ENCODE results near the gene PDP2. TPM values are rescaled to one million over a fixed set of nuclear protein-coding genes. Genes with fewer than 3 reads are reported as not detected.

Gene PDP2
- total RNA-seq, 2 experiments from 2014 or later = 13.8 to 29.2 TPM

DNA sequence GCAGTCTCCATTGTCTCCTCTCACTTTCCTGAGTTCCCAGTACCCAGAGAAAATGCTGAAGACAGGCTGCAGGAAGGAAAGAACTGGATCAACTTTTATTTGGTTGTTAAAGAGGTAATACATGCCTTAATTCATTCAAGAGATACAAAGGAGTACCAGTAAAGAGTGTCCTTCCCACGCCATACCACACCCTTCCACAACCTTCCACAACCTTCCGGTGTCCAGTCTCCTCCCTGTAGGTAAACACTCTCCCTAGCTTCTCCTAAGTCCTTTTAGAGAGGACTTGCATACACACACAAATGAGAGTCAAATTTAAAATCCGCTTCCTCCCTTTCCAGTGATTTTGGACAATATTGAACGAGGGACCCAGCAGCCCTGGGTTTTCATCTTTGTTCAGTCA lies 38.9 kb upstream of the PDP2 start:
- intact Hi-C loops (cut with micrococcal nuclease; ENCODE audit: unreplicated experiment) = no loop called here
- H3K4me1 ChIP-seq (ENCODE audit: insufficient read depth, low read length, poor library complexity, severe bottlenecking) = peaks cover 8% of the 10 kb centered on the region
- no peaks in the 10 kb centered on the region for H3K9me2 ChIP-seq (ENCODE audit: insufficient read depth, low read length)
- no peak for DNase-seq (ENCODE audit: low spot score)
- no peaks in the 10 kb centered on the region for H3K36me3 ChIP-seq (ENCODE audit: insufficient read depth, low read length)
- no peaks in the 10 kb centered on the region for H3K9me3 ChIP-seq (ENCODE audit: low read length)
- BruUV-seq (replicated peaks) = no TSS peak
- ChIA-PET CTCF (ENCODE audit: unreplicated experiment) (no interaction called here), POLR2A (no interaction called here)
- no peaks in the 10 kb centered on the region for H3K79me2 ChIP-seq (ENCODE audit: insufficient read depth, low read depth, low read length)
- H3K27ac ChIP-seq (ENCODE audit: low read depth, low read length, poor library complexity, severe bottlenecking) = no peak overlapping the region
- H3K4me3 ChIP-seq (ENCODE audit: low read depth, low read length, poor library complexity, severe bottlenecking) = no peak overlapping the region
- no peak for TF ChIP-seq EZH2phosphoT487 (IDR thresholded peaks at IDR 0.05; ENCODE audit: borderline replicate concordance, low read depth, low read length)
- H3K4me2 ChIP-seq (ENCODE audit: low read length) = no peak overlapping the region
- H4K20me1 ChIP-seq (ENCODE audit: insufficient read depth, low read length) = no peaks in the 10 kb centered on the region
- no peak overlapping the region for H2AFZ ChIP-seq (ENCODE audit: low read length)

DNA sequence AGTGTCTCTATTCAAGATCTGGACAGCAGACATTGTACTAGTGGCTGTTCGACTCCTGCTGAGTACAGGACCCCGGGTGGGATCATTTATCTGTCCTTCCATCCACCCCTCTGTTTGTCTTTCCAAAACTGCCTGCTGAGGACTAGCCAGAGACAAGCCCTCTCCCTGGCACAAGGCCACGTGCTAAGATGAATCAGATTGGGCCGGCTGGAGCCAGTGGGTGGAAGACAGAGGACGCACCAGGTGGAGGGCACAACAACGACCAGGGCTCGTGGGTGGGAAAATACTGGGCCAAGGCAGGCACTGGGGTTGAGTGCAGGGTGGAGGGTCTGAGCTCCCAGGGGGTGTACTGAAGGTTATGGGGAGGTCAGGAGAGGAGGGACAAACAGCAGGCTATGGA lies 37.5 kb upstream of the PDP2 start:
- H3K4me2 ChIP-seq (ENCODE audit: low read length) = no peak overlapping the region
- ChIA-PET CTCF (ENCODE audit: unreplicated experiment) (no interaction called here), POLR2A (no interaction called here)
- peaks cover 8% of the 10 kb centered on the region for H3K4me1 ChIP-seq (ENCODE audit: insufficient read depth, low read length, poor library complexity, severe bottlenecking)
- BruUV-seq (replicated peaks) = no TSS peak
- no peak for DNase-seq (ENCODE audit: low spot score)
- no peaks in the 10 kb centered on the region for H3K36me3 ChIP-seq (ENCODE audit: insufficient read depth, low read length)
- no peaks in the 10 kb centered on the region for H3K9me2 ChIP-seq (ENCODE audit: insufficient read depth, low read length)
- no peak overlapping the region for H3K4me3 ChIP-seq (ENCODE audit: low read depth, low read length, poor library complexity, severe bottlenecking)
- H2AFZ ChIP-seq (ENCODE audit: low read length) = no peak overlapping the region
- intact Hi-C loops (cut with micrococcal nuclease; ENCODE audit: unreplicated experiment) = no loop called here
- TF ChIP-seq, protein P1, sequence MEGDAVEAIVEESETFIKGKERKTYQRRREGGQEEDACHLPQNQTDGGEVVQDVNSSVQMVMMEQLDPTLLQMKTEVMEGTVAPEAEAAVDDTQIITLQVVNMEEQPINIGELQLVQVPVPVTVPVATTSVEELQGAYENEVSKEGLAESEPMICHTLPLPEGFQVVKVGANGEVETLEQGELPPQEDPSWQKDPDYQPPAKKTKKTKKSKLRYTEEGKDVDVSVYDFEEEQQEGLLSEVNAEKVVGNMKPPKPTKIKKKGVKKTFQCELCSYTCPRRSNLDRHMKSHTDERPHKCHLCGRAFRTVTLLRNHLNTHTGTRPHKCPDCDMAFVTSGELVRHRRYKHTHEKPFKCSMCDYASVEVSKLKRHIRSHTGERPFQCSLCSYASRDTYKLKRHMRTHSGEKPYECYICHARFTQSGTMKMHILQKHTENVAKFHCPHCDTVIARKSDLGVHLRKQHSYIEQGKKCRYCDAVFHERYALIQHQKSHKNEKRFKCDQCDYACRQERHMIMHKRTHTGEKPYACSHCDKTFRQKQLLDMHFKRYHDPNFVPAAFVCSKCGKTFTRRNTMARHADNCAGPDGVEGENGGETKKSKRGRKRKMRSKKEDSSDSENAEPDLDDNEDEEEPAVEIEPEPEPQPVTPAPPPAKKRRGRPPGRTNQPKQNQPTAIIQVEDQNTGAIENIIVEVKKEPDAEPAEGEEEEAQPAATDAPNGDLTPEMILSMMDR (conservative IDR thresholded peaks at IDR 0.05; ENCODE audit: low read length) = no peak
- TF ChIP-seq EZH2phosphoT487 (IDR thresholded peaks at IDR 0.05; ENCODE audit: borderline replicate concordance, low read depth, low read length) = no peak
- H4K20me1 ChIP-seq (ENCODE audit: insufficient read depth, low read length) = no peaks in the 10 kb centered on the region
- H3K27ac ChIP-seq (ENCODE audit: low read depth, low read length, poor library complexity, severe bottlenecking) = no peak overlapping the region
- no peaks in the 10 kb centered on the region for H3K79me2 ChIP-seq (ENCODE audit: insufficient read depth, low read depth, low read length)
- H3K9me3 ChIP-seq (ENCODE audit: low read length) = no peaks in the 10 kb centered on the region

DNA sequence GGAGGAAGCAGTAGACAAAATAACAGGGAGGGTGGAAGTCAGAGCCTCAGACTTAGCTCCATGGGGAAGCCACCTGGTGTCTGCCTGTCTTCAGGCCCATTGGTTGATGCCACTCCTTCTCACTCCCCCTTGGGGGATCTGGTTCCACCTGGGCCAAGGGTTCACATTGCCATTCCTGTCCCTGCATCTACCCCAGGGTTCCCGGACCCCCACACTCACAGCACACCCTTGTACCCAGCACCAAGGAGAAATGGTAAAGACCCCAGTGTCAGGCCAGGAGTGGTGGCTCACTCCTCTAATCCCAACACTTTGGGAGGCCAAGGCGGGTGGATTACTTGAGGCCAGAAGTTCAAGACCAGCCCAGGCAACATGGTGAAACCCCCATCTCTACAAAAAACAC lies 37.1 kb upstream of the PDP2 start:
- no peaks in the 10 kb centered on the region for H4K20me1 ChIP-seq (ENCODE audit: insufficient read depth, low read length)
- H3K9me3 ChIP-seq (ENCODE audit: low read length) = no peaks in the 10 kb centered on the region
- intact Hi-C loops (cut with micrococcal nuclease; ENCODE audit: unreplicated experiment) = no loop called here
- no peak overlapping the region for H3K4me3 ChIP-seq (ENCODE audit: low read depth, low read length, poor library complexity, severe bottlenecking)
- H3K27ac ChIP-seq (ENCODE audit: low read depth, low read length, poor library complexity, severe bottlenecking) = no peak overlapping the region
- POLR2A ChIA-PET = interaction anchor here (0.6 kb wide), 1 partner anchor 10 kb away, joined by 3 read pairs; no protein-coding TSS in a partner anchor
- CTCF ChIA-PET (ENCODE audit: unreplicated experiment) = interaction anchor here (0.8 kb wide), 1 partner anchor 13 kb away, joined by 6 read pairs; the partner anchor contains the start of gene NAE1
- H3K4me1 ChIP-seq (ENCODE audit: insufficient read depth, low read length, poor library complexity, severe bottlenecking) = peaks cover 8% of the 10 kb centered on the region
- H3K36me3 ChIP-seq (ENCODE audit: insufficient read depth, low read length) = no peaks in the 10 kb centered on the region
- no TSS peak for BruUV-seq (replicated peaks)
- H3K9me2 ChIP-seq (ENCODE audit: insufficient read depth, low read length) = no peaks in the 10 kb centered on the region
- TF ChIP-seq EZH2phosphoT487 (IDR thresholded peaks at IDR 0.05; ENCODE audit: borderline replicate concordance, low read depth, low read length) = no peak
- TF ChIP-seq, protein P1 (conservative IDR thresholded peaks at IDR 0.05; ENCODE audit: low read length) = no peak
- H3K79me2 ChIP-seq (ENCODE audit: insufficient read depth, low read depth, low read length) = no peaks in the 10 kb centered on the region
- no peak overlapping the region for H2AFZ ChIP-seq (ENCODE audit: low read length)
- no peak for DNase-seq (ENCODE audit: low spot score)
- no peak overlapping the region for H3K4me2 ChIP-seq (ENCODE audit: low read length)

Measured in OCI-LY7 (cell line).